WTC11 (cell line): ENCODE results near the gene CFL1.

Experiments used
- ATF3 ChIP-seq: sonication (generic); formaldehyde crosslinking; conservative IDR thresholded peaks from 2 replicates; pipeline ENCODE4 v1.8.1; 2022; ENCODE audit warnings: mild to moderate bottlenecking, missing genetic modification reagents
- FOXP1 ChIP-seq: sonication (generic); formaldehyde crosslinking; IDR thresholded peaks from 2 replicates; pipeline ENCODE4 v1.8.0; 2022; ENCODE audit warnings: missing genetic modification reagents, mild to moderate bottlenecking, moderate library complexity, borderline replicate concordance
- FOXP4 ChIP-seq: sonication (generic); formaldehyde crosslinking; IDR thresholded peaks from 2 replicates; pipeline ENCODE4 v1.8.0; 2022; ENCODE audit warnings: mild to moderate bottlenecking, missing genetic modification reagents
- JUN ChIP-seq: sonication (generic); formaldehyde crosslinking; IDR thresholded peaks from 2 replicates; pipeline ENCODE4 v1.8.0; 2023; ENCODE audit warnings: mild to moderate bottlenecking, missing genetic modification reagents
- MXD4 ChIP-seq: fragments of 250-450 bp; sonication (Bioruptor Pico); IDR thresholded peaks from 2 replicates; pipeline ENCODE4 v1.8.0; 2021; ENCODE audit warnings: mild to moderate bottlenecking, moderate library complexity, borderline replicate concordance
- NR3C1 ChIP-seq: sonication (generic); formaldehyde crosslinking; conservative IDR thresholded peaks from 2 replicates; pipeline ENCODE4 v1.8.1; 2023; ENCODE audit warnings: low read depth, mild to moderate bottlenecking, missing genetic modification reagents
- SP1 ChIP-seq: sonication (generic); formaldehyde crosslinking; conservative IDR thresholded peaks from 2 replicates; pipeline ENCODE4 v1.8.1; 2022; ENCODE audit warnings: missing genetic modification reagents
- ZBTB21 ChIP-seq: sonication (generic); formaldehyde crosslinking; IDR thresholded peaks from 2 replicates; pipeline ENCODE4 v1.8.1; 2023; ENCODE audit warnings: mild to moderate bottlenecking, missing genetic modification reagents, borderline replicate concordance
- ZNF121 ChIP-seq: sonication (generic); formaldehyde crosslinking; IDR thresholded peaks from 2 replicates; pipeline ENCODE4 v1.8.0; 2023; ENCODE audit warnings: missing genetic modification reagents
- ZNF396 ChIP-seq: fragments of 250-450 bp; sonication (Bioruptor Pico); IDR thresholded peaks from 2 replicates; pipeline ENCODE4 v1.8.0; 2021; ENCODE audit warnings: mild to moderate bottlenecking, moderate library complexity, borderline replicate concordance
- TF ChIP-seq, protein P1 (sequence below): fragments of 200-600 bp; IDR thresholded peaks from 2 replicates; pipeline ENCODE4 v1.8.0; 2022; ENCODE audit warnings: antibody characterized with exemption
- TF ChIP-seq, protein P2 (sequence below): sonication (generic); formaldehyde crosslinking; IDR thresholded peaks from 2 replicates; pipeline ENCODE4 v1.8.1; 2023; ENCODE audit warnings: mild to moderate bottlenecking, missing genetic modification reagents, moderate library complexity
- TF ChIP-seq, protein P3 (sequence below): sonication (generic); formaldehyde crosslinking; IDR thresholded peaks from 2 replicates; pipeline ENCODE4 v1.8.0; 2022; ENCODE audit warnings: missing genetic modification reagents
- TF ChIP-seq, protein P4 (sequence below): sonication (generic); formaldehyde crosslinking; IDR thresholded peaks from 2 replicates; pipeline ENCODE4 v1.8.1; 2022; ENCODE audit warnings: missing genetic modification reagents, borderline replicate concordance

GRCh38 chr11:65872586-65873317 lies 14.8 kb upstream of the CFL1 start, which contains the start of gene EFEMP2:
- TF ChIP-seq, protein P1, sequence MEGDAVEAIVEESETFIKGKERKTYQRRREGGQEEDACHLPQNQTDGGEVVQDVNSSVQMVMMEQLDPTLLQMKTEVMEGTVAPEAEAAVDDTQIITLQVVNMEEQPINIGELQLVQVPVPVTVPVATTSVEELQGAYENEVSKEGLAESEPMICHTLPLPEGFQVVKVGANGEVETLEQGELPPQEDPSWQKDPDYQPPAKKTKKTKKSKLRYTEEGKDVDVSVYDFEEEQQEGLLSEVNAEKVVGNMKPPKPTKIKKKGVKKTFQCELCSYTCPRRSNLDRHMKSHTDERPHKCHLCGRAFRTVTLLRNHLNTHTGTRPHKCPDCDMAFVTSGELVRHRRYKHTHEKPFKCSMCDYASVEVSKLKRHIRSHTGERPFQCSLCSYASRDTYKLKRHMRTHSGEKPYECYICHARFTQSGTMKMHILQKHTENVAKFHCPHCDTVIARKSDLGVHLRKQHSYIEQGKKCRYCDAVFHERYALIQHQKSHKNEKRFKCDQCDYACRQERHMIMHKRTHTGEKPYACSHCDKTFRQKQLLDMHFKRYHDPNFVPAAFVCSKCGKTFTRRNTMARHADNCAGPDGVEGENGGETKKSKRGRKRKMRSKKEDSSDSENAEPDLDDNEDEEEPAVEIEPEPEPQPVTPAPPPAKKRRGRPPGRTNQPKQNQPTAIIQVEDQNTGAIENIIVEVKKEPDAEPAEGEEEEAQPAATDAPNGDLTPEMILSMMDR: no peak
- TF ChIP-seq FOXP1 (CRISPR knock-in tag) (no peak), ATF3 (CRISPR knock-in tag) (no peak), FOXP4 (CRISPR knock-in tag) (no peak; the same call in 1 of the 2 replicates), ZBTB21 (CRISPR knock-in tag) (no peak), ZNF121 (CRISPR knock-in tag) (no peak), JUN (CRISPR knock-in tag) (no peak), ZNF396 (no peak), MXD4 (CRISPR knock-in tag) (no peak), NR3C1 (CRISPR knock-in tag) (no peak), SP1 (no peak)
- TF ChIP-seq, protein P2, sequence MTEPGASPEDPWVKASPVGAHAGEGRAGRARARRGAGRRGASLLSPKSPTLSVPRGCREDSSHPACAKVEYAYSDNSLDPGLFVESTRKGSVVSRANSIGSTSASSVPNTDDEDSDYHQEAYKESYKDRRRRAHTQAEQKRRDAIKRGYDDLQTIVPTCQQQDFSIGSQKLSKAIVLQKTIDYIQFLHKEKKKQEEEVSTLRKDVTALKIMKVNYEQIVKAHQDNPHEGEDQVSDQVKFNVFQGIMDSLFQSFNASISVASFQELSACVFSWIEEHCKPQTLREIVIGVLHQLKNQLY: no peak
- TF ChIP-seq, protein P3, sequence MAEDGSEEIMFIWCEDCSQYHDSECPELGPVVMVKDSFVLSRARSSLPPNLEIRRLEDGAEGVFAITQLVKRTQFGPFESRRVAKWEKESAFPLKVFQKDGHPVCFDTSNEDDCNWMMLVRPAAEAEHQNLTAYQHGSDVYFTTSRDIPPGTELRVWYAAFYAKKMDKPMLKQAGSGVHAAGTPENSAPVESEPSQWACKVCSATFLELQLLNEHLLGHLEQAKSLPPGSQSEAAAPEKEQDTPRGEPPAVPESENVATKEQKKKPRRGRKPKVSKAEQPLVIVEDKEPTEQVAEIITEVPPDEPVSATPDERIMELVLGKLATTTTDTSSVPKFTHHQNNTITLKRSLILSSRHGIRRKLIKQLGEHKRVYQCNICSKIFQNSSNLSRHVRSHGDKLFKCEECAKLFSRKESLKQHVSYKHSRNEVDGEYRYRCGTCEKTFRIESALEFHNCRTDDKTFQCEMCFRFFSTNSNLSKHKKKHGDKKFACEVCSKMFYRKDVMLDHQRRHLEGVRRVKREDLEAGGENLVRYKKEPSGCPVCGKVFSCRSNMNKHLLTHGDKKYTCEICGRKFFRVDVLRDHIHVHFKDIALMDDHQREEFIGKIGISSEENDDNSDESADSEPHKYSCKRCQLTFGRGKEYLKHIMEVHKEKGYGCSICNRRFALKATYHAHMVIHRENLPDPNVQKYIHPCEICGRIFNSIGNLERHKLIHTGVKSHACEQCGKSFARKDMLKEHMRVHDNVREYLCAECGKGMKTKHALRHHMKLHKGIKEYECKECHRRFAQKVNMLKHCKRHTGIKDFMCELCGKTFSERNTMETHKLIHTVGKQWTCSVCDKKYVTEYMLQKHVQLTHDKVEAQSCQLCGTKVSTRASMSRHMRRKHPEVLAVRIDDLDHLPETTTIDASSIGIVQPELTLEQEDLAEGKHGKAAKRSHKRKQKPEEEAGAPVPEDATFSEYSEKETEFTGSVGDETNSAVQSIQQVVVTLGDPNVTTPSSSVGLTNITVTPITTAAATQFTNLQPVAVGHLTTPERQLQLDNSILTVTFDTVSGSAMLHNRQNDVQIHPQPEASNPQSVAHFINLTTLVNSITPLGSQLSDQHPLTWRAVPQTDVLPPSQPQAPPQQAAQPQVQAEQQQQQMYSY (CRISPR knock-in tag): no peak
- TF ChIP-seq, protein P4, sequence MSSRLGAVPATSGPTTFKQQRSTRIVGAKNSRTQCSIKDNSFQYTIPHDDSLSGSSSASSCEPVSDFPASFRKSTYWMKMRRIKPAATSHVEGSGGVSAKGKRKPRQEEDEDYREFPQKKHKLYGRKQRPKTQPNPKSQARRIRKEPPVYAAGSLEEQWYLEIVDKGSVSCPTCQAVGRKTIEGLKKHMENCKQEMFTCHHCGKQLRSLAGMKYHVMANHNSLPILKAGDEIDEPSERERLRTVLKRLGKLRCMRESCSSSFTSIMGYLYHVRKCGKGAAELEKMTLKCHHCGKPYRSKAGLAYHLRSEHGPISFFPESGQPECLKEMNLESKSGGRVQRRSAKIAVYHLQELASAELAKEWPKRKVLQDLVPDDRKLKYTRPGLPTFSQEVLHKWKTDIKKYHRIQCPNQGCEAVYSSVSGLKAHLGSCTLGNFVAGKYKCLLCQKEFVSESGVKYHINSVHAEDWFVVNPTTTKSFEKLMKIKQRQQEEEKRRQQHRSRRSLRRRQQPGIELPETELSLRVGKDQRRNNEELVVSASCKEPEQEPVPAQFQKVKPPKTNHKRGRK: no peak
